CD4-positive, alpha-beta T cell treated with Interleukin-15 for 4 hours (primary cell): ENCODE results near the gene LSP1.

Experiments
- DNase-seq: peaks from one replicate; pipeline ENCODE4 v3.0.0-alpha.2; 2020; ENCODE audit warnings: low spot score

Gene LSP1

DNA sequence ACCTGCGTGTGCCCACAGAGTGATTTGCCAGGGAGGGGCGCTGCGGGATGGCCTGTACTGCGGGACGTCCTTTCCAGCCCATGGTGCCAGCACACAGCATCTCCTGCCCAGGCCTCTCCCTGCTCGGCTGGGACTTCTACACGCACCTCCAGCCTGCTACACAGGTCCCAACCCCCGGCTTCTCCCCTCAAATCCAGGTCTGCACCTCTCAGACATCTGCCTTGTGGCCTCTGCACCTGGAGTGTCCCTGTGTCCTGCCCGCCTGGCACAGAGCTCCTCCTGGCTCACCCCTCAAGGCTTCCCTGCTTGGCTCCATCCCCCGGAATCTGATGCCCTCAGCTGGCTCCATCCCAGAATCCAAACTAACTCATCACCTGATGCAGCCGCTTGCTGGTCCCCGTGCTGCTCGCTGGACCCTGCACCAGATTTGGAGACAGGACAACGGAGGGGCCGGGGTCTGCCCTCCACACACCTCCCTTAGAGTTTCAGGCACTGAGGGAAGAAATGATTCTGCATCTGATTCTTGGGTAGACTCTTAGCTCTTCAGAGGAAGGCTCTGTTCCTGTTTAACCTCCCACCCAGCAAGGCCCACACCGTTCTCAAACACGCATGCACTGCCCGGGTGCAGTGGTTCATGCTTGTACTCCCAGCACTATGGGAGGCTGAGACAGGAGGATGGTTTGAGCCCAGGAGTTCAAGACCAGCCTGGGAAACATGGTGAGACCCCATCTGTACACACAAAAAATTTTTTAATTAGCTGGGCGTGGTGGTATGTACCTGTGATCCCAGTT is 4.0 kb upstream of the LSP1 start:
- DNase-seq, result no peak

DNA sequence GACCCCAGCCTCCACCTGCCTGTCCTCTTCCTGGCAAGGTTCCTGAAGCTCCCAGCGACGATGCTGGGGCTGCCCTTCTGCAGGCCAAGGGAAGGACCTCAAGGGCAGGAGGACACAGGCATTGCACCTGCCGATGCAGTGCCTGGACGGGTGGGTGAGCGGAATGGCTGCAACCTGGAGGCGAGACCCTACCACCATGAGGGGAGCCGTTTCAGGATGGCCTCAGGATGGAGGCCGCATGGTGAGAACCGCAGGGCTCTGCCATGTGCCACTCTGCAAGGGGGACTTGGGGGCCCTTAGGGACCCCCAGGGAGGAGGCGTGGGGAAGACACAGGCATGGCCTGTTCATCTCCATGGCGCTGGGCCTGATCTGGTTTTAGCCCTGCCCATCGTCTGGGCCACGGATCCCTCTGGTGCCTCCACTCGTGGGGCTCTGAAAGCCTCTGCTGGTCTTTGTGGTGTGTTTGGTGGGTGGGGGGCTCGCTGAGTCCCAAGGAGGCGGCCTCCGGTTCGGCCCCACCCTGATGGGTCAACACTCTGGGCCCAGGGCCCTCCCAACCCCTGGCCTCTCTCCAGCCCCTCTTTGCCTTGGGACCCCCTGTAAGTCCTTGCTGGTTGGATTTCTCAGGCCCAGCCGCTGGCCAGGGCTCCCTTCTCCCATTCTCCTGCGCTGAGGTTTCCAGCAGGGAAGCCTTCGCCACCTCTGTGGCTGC is 1.3 kb upstream of the LSP1 start:
- no peak for DNase-seq

DNA sequence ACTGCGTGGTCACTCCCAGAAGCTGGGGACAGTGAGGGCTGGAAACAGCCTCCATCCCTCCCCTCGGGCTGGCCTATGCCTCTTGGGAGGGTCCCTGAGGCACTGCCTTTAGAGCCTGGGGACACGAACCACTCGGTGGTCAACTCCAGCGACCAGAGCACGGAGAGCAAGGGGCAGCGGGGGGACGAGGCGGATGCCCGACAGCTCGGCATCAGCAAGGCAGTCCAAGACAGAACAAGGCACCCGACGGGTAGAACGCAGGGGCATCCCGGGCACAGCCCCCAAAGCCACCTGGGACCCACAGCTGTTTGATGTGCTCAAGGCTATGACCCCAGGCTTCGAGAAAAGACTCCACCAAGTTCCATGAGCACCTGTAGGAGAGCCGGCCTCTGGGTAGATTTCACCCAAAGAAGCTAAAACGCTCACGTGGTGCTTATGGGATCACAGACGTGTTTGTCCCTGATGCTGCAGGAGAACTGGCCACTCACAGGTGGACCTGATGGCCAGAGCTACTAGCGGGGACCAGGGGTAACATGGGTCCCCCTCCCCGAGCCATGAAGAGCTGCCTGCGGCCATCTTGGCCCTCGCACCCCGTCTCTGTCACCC is 510 bp upstream of the LSP1 start:
- no peak for DNase-seq

DNA sequence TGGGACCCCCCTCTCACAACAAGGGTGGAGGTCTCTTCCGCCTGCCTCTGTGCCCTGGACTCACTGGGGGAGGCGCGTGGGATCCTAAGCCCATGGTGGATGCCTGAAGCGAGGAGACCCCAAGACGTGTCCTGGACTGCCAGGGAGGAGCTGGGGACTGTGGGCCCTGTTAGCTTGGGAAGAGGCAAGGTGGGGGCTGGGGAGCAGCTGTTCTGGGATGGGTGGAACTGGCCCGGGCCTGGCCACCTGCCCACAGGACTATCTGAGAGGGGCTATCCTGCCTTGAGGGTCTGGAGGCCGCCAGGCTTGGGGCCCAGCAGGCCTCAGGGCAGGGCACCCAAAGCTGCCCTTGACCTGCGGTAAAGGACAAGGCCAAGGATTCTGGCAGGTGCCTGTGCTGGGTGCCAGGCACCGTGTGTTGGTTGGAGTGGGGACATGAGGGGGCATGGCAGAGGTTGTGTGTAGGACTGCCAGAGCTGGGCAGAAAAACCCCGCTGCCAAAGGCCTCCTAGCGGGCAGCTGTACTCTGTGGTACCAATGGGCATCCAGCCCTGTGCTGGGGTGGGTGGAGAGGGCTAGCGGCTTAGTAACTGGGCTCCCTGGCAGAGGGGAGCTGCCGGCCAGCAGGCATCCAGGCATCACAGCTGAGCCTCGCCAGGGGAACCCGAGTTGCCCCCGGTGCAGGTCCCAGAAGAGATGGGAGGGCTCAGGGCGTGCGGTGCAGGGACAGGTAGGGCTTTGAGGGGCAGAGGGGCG is 670 bp downstream of the LSP1 start:
- no peak for DNase-seq

DNA sequence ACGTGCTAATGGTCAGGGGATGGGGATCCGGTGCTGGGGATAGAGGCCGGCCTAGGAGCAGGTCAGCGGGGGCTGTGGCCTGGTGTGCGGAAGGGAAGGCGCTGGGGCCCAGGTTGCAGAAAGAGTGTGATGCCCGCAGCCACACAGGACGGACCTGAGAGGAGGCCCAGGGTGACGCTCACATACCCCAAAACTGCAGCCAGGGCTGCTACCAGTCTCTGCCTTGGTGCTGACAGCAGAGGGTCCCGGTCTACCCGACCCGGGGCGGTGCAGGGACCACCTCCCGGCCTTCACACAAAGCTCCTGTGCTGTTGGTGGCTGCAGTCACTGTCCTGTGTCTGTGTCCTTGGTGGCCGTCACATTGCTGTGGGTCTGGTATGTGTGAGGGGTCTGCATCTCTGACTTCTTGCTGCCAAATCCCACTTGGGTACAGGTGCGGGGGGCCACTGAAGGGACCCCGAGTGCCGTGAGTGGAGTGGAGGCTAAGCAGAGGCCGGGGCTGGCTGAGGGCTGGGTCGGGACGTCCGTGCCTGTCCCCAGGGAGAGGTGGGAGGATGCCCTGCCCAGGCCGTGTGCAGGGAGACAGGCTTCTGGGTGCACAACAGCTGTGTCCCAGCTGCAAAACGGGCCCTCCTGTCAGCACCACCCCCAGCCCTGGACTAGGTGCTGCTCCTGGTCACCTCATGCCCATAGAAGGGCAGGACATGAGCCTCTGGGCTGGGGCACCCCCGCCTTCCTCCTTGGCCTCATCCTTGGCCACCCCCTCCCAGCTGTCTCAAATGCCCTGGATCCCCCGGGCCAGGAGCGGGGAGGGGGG is 1.5 kb downstream of the LSP1 start:
- no peak for DNase-seq

DNA sequence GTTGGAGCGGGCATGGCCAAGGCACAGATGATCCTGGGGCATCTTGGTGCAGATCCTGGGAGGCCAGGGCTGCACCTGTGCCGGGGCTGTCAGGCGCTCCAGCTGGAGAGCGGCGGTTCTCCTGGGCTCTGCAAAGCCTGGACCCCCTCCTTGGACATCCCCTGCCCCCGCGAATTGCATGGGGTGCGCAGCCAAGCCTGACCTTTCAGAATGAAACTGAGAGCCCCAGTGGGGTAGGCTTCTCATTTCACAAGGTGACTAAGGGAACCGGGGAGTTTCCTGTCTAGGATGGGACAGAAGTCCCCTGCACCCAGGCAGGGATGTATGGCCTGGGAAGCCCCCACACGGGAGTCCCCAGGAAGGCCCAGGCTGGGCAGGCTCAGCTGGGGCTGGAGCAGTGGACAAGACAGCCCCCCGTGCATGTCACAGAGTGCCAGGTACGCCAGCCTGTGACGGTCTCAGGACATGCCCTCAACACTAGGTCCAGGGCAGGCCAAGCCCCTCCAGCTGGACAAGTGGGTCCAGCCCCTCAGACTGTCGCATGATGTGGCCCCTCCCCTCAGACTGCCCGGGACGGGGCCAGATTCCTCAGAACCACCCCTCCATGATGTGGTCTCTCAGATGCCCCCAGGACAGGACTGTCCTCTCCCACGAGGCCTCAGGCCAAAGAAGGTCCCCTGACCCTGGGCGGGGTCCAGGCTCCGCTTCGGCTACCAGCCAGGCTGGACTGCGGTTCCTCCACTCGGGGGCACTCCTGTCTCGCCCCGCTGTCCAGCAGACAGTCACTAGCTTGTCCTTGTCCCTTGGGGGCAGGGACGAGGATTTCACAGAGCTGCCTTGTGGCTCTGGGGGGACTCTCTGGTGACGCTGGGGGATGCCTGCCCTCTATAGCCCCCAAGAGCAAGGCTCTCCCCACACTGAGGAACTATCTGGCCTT is 2.3 kb downstream of the LSP1 start:
- no peak for DNase-seq

DNA sequence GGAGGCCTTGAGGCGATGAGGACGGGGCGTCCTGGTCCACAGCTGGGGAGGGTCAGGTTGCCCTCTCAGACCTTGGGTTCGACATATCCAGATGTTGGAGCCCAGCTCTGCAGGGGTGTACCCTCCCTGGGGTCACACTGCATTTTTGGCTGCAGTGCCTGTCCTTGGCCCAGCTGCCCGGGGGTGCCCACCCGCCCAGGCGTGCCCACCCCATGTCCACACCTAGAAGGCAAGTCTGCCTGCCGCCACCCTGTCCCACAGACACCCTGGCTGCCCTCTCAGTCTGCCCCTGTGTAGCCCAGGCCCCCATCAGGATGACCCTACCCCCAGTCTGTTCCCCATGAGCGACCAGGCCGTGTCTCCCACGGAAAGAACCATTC is 3.0 kb downstream of the LSP1 start:
- DNase-seq, result no peak

DNA sequence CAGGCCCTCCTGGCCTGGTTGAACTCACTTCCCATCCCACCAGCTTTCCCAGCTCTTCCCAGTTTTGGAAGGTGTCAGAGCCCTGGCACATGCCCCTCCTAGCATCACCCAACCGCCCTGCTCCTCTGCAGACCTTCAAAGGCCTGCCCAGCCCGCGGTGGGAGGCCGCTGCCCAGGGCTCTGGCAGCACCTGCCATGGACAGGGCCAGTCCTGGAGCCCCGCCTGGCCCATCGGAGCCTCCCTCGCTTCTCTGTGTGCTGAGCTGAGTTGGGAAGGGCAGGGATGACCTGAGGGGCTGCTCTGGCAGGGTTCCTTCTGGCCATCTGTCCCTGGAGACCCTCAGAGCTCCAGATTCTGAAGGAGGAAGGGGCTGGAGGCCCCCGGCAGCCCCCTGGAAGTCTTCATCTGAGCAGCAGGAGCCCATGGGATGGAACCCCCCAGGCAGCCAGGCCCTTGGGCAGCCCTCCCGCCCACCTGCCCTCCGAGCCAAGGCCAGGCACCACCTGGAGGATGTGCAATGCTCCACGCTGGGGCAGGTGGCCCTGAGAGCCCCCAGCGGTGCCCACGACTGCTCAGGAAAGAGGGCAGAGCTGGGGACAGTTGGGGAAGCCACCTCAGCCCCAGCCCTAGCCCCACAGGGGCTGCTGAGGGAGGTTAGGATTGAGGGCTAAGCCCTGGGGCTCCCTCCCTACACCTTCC is 3.6 kb downstream of the LSP1 start:
- no peak for DNase-seq

DNA sequence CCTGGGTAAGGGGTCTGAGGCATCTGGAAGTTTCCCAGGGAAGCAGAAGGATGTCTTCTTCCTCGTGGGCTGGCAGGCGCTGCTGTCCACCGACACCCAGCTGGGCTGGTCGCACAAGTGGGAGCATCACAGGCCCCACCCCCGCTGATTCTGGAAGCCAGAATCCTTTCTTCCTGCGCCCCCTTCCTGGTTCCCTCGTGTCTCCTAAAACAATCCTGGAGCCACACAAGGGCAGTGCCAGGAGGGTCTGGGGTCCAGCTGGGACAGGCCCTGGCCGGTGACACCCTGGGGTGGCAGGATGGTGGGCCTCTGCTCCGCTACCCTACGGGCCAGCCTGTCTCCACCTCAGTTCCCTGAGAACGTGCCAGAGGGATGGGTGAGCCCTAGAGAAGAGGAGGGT is 4.2 kb downstream of the LSP1 start:
- no peak for DNase-seq

DNA sequence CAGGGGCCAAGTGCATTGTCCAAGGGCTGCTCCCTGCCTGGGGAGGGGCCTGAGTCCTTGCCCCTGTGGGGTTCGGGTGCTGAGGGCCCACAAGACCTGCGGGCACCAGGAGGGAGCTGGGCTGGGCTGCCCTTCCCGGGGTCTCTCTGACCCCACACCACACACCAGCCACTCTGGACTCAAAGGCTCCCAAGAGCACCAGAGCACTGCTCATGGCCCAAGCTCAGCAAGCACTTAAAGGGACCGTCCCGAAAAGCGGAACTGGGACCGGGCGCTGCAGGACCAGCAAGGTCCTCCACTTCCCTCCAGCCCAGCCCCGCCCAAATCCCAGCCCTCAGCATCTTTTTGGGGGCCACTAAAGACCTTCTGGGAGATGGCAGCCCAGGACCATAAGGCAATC is 5.3 kb downstream of the LSP1 start:
- no peak for DNase-seq

DNA sequence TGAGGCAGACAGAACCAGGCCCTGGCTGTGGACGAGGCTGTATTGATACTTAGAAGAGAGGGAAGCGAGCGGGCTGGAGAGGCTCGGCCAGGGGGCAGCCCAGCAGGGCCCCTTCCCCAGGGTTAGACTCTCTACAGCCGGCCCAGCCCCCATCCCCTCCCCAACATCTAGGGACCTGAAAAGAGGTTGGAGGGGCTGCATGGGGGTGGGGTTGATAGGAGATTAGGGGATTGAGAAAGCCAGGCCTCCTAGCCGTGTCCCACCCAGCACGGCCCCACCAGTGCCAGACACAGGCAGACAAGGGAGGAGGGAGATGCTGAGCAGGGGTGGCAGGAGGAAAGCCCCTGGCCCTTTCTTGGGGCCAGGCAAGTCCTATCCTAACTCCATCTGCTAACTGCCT is 5.7 kb downstream of the LSP1 start:
- DNase-seq, result no peak

DNA sequence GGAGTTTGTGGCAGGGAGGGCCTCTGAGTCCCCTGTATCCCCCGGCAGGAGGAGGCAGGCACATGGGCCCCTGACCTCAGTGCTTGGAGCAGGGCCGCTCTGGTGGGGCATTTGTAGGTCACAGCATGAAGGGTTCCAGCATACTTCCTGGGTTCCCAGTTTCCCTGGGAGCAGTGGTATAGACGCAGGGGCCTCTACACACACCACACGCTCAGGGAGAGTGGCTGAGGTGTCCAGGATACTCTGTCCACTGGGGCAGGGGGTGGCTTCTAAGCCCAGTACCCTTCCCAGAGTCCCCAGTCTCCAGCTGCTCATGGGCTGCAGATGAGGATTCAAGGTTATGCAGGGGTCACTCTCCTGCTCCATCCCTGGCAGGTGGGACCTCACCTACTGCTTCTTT is 6.1 kb downstream of the LSP1 start:
- DNase-seq, result no peak

DNA sequence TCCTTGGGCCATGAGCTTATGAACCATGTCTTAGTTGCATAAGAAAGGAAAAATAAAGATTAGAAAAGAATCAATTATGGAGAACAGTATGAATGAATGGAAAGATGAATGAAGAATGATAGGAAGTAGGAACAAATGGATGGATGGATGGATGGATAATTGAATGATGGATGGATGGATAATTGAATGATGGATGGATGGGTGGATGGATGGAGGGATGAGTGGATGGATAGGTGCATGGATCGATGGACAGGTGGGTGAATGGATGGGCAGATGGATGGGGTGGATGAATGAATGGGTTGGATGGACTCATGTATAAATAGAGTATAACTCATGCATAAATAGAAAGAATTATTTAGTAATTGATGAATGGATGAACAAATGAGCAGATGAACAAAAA is 7.2 kb downstream of the LSP1 start:
- no peak for DNase-seq

DNA sequence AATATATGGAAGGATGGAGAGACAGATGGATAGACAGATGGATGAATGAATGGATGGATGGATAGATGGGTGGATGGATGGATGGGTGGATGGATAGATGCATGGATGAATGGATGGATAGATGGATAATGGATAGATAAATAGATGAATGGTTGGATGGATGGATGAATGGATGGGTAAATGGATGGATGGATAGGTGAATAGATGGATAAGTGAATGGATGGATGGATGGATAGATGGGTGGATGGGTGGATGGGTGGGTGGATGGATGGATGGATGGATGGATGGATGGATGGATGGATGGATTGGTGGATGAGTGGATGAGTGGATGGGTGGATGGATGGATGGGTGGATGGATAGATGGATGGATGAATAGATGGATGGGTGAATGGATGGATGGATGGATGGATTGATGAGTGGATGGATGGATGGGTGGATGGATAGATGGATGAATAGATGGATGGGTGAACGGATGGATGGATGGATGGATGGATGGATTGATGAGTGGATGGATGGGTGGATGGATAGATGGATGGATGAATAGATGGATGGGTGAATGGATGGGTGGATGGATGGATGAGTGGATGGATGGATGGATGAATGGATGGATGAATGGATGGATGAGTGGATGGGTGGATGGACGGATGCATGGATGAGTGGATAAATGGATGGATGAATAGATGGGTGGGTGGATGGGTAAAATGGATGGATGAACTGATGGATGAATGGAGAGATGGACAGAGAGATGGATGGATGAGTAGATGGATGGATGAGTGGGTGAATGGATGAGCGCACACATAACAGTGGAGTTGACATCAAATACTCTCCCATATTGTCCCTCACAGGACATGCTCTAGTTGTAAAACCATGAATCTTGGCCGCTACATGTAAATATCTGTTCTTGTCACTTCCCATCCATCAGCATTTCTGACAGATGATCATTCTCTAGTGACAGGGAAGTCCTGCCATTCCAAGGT is 8.8 kb downstream of the LSP1 start:
- no peak for DNase-seq

DNA sequence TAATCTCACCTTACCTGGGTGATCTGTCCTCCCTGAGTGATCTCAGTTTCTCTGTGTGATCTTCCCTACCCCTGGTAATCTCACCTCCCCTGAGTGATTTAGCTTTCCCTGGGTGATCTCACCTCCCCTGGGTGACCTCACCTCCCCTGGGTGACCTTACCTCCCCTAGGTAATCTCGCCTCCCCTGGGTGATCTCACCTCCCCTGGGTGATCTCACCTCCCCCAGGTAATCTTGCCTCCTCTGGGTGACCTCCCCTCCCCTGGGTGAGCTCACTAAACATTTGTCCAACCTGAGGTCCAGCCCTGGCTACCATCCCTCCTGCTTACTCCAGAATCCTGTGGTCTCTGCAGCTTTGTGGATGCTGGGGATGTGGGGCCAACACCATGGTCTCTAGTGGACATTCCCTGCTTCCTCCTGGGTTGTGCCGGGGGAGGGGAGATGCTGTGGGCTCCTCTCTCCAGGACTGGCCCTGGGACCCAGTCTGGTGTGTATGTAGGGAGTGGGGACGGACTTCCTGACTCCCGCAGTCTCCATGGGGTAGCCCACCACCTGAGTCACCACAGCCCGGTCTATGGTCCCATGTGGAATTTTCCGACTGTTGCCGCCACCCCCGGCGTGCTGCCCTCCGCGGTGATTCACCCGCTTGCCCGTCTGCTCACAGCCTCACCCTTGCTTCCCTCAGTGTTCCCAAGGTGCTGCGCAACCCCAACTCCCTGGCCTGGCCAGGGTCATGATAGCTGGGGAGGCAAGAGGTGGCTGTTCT is 9.9 kb downstream of the LSP1 start:
- no peak for DNase-seq

DNA sequence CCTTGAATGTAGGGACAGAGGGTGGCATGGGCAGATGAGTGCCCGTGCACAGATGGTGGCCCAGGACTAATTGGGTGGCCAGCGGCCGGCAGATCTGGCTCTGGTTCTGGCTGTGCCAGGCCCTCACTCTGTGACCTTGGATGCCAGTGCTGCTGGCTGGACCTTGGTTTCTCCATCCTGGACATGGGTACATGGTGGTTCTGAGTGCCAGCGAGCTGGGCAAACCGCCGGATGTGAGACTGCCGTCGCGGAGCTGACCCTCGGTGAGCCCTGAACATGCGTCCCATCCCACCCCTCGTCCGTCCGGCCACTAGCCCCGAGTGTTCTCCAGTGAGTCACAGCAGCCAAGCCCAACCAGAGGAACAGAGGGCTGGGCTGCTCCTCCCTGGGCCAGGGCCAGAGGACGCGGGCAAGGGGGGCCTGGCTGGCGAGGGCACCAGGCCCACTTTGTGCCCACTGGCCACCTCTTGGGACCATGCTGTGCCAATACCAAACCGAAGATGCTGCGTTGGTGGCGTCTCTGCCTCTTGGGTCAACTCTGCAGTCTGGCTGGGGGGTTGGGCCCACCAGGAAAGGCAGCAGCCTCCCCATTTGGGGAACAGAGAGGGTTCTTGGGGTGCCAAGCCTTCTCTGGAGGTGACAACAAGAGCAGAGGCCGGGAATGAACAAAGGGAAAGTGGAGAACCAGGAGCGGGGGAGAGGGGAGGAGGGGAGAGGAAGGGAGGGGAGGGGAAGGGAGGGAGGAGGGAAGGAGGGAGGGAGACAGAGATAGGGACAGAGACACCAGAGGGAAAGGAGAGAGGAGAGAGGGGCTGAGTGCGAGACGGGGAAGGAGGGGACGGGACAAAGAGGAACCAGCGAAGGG is 10.7 kb downstream of the LSP1 start:
- DNase-seq, result no peak

DNA sequence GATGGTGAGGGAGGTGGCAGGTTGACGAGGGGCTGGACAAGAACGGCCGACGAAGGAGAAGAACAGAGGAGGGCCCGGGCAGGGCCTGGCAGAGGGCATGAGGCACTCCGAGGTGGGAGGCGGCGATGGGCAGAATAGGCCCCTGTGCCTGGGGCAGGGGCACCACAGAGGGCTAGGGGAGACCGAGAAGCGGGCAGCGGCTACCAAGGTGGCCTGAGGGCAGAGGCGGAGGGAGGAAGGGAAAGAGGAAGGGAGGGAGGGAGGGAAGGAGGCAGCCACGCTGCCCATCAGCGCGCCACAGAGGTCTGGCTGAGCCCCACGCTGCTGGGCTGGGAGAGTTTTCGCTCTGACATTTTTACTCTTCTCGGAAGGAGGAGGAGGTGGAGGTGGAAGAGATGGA is 11.3 kb downstream of the LSP1 start:
- no peak for DNase-seq
